GM10847 (cell line): ENCODE results near the gene ITPR1.

Experiments
- POLR2A ChIP-seq: IDR thresholded peaks from 2 replicates; pipeline ENCODE4 v1.6.1; 2011; ENCODE audit not compliant: insufficient read length; ENCODE audit errors: extremely low read depth

Gene ITPR1

GRCh38 chr3:4722103-4722502 lies 229.0 kb downstream of the ITPR1 start:
- TF ChIP-seq POLR2A, result no peak

DNA sequence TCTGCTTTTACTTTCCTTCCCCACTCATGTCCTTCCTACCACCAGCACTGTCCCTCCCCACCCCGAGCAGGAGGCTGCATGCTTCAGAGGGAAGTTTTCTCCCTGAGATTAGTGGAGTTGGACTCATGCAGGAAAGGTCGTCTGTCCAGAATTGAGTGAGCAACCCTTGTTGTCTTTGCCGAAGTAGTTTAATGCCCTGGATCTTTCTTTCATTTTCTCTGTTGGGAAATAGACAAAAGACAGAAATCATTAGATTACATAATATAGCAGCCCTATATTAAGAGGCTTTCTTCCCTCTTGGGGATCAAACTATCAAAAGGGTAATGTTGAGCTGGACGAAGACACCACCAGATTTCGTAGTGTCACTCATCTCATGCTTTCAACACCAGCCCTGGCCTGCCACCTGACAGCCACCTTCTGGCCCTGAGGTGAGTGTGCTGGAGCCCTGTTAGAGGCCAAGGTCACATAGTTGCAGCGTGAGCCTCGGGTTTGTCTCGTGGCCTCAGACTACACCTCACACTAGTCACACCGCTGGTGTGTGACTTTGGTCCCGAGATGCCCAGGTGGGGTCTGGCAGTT lies 231.0 kb downstream of the ITPR1 start:
- no peak for TF ChIP-seq POLR2A

- no peak for TF ChIP-seq POLR2A
Observed at GRCh38 chr3:4726549-4726948, 233.4 kb downstream of the ITPR1 start.

- TF ChIP-seq POLR2A, result no peak
Observed at GRCh38 chr3:4729061-4729973, 236.2 kb downstream of the ITPR1 start.

DNA sequence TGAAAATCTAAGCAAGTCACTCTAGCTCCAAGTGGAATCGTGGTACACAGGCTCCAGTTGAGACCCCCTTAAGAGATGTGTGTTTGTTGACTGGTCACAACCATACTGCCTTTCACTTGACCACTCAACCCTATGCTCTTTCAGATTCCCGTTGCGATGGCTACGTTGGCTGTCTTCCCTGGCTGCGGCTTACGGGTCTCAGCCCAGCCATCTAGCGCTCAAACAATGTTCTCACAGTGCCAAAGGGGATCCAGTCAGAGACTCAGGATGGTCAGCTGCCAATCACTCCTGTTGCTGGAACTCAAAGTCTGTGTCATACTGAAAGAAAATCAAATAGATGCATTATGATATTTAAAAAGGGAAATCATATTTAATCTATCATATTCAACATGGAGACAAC lies 237.6 kb downstream of the ITPR1 start:
- TF ChIP-seq POLR2A, result no peak

DNA sequence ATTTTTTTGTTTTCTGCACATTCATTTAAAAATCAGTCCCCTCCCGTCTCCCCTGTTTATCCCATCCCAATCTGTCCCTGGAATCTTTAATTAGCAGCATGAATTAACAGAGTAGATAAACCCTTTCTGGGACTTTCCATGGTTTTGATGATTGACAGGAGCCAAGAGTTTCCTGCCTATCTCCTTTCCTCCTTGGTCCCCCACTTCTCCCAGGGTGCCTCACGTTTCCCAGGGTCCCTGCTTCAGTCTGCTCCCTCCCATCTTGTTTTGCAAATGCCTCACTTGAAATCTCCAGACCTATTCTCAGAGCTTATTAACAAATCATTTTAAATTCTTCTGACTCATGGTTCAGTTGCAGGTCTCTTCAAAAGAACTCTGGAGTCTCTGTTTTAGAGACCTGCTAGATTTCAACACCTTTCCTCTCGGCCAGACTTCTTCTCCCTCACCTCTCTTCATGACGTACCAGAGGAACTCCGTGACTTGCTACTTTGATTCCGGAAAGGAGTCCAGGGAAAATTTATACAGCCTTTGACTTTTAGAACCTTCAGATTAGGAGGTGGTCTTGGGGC lies 238.5 kb downstream of the ITPR1 start:
- TF ChIP-seq POLR2A, result no peak

DNA sequence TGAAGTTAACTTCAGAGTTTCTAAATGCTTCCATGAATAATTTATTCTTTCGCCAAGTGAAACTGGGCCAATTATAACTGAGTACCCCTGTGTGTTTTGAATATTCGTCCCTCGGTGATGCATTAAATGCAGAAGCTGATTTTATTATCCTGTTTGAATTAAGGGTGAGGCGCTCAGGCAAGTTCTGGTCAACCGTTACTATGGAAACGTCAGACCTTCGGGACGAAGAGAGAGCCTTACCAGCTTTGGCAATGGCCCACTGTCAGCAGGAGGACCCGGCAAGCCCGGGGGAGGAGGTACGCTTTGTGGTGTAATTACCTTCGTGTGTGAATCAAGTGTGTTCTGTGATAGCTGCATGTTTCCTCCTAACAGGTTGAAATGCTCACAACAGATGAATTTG lies 239.8 kb downstream of the ITPR1 start:
- no peak for TF ChIP-seq POLR2A

DNA sequence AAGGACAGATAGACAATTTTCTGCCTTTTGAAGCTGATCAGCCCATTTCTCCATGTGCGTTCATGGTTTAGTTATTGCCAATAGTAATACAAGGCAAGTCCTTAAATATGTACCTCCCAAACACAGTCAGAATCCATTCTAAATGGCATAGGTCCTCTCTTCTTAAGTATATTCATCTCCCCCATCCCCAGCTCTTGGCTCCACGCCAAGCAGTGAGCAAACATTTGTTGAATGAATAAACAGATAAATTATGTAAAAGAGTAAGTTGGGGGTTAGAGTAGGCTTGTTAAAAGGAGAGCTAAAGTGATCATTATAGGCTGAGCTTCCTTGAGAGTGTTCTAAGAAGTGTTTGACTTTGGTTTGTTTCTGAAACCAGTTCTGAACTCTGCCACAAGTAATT lies 241.3 kb downstream of the ITPR1 start:
- TF ChIP-seq POLR2A, result no peak

GRCh38 chr3:4735243-4735642 lies 242.1 kb downstream of the ITPR1 start:
- TF ChIP-seq POLR2A, result no peak

GRCh38 chr3:4736284-4736861 lies 243.2 kb downstream of the ITPR1 start:
- TF ChIP-seq POLR2A, result no peak

- TF ChIP-seq POLR2A, result no peak
Observed at GRCh38 chr3:4738737-4739274, 245.7 kb downstream of the ITPR1 start.

GRCh38 chr3:4739289-4740236 lies 246.4 kb downstream of the ITPR1 start:
- TF ChIP-seq POLR2A, result no peak

DNA sequence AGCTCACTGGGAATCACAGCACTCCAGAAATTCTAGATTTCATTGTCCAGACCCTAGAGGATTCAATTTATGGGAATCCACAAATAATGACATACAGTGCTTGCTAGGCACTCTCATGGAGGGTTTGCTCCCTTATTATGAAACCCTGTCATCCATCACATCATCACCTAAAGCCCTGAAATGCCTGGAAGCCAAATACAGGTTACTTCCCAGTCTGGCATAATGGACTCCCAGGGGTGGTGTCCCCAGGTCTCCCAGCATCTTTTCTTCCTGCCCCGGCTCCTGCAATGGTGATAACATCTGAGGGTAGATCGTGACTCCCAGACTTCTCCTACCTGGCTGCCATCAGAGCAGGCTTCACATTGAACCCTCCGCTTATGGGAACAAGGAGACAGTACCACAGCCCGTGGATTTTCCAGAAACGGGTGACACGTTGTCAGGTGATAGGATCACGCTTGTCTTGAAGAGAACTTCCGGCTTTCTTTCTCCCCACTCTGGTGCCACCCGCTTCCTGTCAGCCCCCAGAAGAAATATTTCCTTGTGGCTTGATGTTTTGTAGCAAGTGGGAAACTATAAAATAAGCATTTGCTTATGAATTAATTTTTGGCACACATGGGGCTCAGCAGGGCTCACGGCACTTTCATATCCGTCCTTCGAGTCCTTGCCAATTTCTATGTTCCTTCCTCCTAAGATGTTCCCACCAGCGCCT lies 247.4 kb downstream of the ITPR1 start:
- no peak for TF ChIP-seq POLR2A

DNA sequence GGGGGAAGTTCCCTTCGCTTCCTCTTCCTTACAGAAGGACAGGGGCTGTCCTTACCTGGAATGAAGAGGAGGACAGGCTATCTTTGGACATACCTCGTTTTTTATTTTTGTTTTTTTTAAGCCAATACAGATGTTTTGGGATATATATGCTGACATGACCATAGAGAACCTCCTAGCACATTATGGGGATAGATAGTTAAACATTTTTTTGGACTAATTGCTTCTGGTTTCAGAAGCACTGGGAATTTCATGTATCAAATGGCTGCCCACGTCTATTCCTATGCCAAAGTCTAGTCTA lies 247.9 kb downstream of the ITPR1 start:
- no peak for TF ChIP-seq POLR2A
